GM04504 (cell line): Measurements from ENCODE around the gene GNAS-AS1.

Source experiments
- DNase-seq: peaks from one replicate; pipeline ENCODE4 v3.0.0-alpha.2; 2012; ENCODE audit warnings: low read depth

GNAS-AS1 gene

GRCh38 chr20:58808271-58809046, 42.2 kb downstream of the GNAS-AS1 start:
- no peak for DNase-seq

- no peak for DNase-seq
These were observed 42.9 kb downstream of the GNAS-AS1 start for GRCh38 chr20:58807801-58808200.

- DNase-seq = no peak
These were observed 47.2 kb downstream of the GNAS-AS1 start for GRCh38 chr20:58803533-58803932.

- DNase-seq = no peak
These were observed 48.6 kb downstream of the GNAS-AS1 start for GRCh38 chr20:58802061-58802460.

DNA sequence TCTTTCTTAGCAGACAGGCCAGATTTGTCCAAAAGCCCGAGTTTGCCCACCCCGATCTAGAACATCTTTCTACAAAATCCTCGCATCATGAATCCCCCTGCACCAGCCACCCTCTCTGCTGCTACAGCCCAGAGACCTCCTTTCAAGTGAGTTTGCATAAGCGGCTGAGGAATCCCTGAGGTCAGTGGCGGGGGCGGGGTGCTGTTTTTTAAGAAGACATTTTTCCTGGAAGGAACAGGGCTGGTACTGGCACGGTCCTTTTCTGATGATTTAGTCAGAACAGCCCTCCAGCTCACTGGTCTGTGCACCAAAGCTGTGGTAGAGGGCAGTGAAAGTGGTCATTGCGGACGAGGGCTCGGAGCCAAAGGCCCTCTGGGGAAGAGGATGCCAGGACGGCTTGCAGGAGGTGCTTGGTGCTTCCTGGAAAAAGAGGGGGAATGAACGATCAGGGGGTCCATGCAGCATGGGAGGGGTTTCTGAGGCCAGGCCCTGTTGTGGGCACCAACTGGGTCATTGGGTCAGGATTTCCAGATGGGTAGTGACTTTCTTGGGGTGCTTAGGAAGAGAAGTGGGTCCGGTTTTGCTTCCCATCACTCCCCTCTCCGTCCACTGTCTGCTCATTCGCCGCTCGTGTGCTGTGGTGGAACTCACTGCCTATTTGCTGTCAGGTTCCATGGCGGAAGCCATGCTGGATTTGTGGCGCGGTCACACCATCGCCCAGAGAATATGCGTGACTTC, 50.4 kb downstream of the GNAS-AS1 start:
- DNase-seq = no peak

DNA sequence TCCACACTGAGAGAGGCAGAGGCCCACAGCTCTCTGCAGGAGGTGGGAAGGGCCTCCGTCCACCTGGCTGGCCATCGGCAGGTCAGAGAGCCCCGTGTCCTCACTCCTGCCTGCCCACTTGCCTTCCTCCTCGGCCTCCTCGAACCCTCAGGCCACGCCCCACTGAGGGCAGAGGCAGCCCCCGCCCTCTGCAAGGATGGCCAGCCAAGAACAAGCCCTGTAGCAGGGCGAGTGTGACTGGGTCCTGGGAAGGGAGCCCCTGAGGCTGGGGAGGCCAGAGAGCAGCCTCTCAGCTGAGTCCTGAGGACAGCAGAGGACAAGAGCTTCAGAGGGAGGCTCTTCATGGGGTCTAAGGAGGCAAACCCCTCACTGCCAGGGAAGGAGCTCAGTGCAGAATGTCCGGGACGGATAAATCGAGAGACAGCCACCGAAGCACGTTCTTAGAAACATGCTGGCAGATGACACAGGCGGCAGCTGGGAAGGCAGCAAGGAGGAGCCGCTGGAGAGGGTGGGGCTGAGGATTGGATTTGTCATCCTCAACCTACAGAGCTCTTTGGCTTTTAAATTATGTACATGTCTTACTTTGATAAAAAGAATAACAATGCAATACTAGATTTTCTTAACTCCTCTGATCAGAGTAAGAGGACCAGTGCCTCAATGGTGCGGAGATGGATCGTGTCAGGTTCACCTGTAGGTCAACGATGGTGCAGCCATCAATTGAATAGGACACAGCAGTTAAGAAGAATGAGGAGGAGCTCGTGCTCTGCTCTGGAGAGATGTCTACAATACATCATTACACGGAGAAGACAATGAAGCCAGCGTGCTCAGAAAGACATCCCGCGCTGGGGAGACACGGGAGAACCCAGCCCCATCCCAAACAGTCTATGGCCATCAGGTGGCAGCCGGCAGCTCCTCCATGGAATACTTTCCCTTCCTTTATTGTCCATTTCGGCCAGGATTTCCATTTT, 53.0 kb downstream of the GNAS-AS1 start:
- no peak for DNase-seq

- DNase-seq = no peak
These were observed 54.8 kb downstream of the GNAS-AS1 start for GRCh38 chr20:58795923-58796245.

DNA sequence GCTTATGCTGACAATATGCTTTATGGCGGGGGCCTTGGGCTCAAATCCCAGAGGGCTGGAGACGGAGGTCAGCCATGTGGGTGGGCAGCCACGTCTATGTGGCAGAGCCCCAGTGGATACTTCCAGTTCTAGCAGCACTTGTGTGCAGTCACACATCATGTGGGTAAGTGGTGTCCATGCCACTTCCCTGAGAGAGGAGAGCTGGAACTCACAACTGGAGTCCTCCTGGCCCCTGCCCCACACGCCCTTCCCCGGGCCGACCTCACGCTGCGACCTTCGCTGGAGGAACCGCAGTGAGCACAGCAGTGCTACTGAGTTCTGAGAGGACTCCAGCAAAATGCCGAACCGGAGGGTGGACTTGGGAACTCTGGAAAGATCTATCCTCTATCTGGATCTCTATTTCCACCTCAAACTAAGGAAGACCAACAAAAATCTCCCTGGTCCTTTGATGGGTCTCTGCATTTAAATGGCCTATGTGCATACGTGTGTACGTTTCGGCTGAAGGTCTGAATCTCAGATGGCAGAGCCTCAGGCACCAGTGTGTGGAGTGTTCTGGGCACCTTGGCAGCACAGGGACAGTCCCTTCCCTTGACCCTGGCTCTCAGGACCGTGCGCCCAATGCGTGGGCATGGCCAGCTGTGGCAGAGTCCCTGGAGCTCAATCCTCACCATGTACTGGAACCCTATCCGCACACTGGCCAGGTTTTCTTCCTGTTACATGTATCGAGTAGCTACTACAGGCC, 55.4 kb downstream of the GNAS-AS1 start:
- no peak for DNase-seq

DNA sequence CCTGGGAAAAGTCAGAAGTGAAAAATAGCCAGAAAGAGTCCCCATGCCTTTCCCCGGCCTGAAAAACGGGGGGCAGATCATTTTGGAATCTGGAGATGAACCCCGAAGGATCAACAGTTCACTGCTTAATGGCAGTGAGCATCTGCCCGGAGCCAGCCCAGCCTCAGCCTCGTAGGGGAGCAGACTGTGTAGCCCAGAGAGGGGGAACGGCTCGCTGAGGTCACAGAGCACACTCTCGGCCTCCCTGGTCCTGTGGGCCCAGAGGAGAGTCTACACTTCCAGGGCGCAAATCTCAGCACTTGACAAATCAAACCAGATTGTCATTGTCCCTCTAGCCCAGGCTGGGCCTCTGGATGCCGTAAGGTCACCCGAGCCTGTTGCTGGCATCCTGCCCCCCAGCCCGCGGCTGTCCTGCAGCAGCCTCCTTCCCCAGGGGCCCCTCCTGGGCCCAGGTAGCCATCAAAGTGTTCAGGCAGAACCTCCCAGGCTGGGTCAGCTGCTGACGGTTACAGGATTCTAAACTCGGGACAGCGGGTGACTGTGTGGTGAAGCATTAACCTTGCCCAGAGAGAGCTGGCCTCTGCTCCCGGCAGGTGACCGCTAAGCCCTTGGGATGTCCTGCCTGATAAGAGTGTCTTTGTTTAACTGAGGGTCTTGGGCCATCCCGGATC, 56.1 kb downstream of the GNAS-AS1 start:
- no peak for DNase-seq

DNA sequence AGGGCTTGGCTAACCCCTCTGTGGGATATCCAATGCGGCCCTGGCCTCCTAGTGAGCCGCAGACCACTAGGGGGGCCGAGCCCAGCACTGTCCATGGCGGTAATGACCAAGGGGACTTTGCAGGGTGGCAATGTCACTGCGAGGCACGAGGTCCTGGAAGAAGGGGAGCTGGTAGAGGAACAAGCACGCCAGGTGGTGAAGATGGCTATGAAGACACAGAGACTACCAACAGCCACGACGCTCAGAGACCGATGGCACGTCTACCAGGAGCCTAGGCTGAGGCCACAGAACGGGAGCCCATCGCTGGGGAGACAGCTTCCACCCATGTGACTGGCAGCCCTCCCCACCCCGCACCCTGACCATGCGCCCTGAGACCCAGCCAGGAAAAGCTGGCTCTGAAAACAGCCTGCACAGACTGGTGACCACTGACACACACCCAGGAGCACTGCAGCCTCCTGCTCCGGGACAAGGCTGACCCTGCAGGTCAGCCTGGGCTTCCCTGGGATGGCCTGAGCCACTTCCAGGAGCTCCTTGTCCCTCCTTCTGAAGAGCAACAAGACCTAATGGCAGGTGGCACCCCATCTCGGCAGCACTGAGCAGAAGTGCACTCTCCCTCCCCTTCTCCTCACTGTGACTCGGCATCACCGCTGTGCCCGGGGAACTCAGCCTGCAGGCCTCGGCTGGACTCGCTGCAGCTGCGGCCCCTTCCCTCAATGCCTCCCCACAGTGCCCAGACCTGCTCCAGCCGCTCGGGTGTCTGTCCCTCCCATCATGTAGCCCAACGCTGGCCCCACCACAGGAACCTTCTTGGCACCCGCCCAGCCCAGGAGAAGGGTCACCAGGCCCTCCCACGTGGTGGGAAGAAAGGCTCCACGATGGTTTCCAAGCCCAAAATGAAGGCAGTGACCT, 56.9 kb downstream of the GNAS-AS1 start:
- no peak for DNase-seq

DNA sequence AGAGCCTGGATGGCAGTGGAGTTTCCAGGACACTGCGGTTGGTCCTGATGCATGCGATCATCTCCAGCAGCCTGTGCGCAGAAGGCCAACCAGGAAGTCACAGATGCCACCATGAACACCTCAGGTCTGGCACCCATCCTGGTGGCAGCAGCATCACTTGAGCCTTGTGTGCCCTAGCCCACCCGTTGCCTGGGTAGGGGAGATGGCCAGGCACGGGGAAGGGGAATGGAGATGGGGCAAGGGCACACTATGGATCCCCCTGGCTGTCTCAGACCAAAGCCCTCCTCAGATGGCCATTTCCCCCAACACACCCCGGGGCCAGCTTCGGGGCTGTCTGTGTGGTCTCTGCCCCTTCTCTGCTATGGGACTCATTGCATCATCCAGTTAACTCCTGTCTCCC, 58.3 kb downstream of the GNAS-AS1 start:
- no peak for DNase-seq

- no peak for DNase-seq
These were observed 59.4 kb downstream of the GNAS-AS1 start for GRCh38 chr20:58791286-58791685.

GRCh38 chr20:58790454-58790853, 60.2 kb downstream of the GNAS-AS1 start:
- DNase-seq = no peak

- no peak for DNase-seq
These were observed 61.7 kb downstream of the GNAS-AS1 start for GRCh38 chr20:58788896-58789544.

DNA sequence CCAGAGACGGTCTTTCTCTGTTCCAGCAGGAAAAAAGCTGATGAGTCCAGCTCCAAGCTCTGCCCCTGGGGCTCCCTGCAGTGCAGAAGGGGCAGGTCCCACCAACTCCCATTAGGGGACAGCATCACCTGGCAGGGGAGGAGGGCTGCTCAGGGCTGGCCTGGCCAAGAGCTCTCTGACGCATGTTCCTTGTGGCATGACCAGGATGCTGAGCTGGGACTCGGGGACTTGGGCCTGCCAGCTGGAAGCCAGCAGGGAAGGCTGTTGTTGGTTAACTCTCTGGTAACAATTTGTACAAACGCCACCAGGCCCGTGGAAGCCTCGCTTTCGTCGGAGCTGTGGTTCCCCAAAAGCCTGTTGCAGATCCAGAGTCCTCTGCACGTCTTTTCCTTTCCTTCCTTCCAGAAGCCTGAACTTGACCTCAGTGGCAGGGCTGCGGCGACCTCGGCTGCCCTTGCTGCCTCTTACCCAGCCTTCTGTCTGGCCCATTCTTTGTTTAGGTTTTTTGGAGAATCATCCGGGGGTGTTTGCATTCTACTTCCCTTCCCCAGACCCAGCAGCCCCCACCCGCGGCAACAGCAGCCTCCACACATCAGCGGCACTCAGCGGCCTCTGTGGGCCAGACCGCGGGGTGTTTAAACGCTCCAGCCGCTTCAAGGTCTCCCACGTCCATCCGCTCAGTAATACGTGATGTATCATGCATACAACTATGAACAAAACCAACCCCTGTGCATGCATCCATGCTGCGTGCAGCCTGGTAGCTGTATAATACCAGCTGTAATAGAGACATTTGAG, 63.3 kb downstream of the GNAS-AS1 start:
- no peak for DNase-seq

- no peak for DNase-seq
These were observed 66.2 kb downstream of the GNAS-AS1 start for GRCh38 chr20:58784321-58785074.

GRCh38 chr20:58783511-58784011, 67.1 kb downstream of the GNAS-AS1 start:
- no peak for DNase-seq

- DNase-seq = no peak
These were observed 69.6 kb downstream of the GNAS-AS1 start for GRCh38 chr20:58781138-58781537.
